SK-N-MC (cell line): ENCODE data around the gene ARFRP1.

Experiments used
- DNase-seq: peaks from one replicate; pipeline ENCODE4 v3.0.0-alpha.2; 2011; ENCODE audit warnings: low read depth, low spot score
- H3K27ac ChIP-seq: fragments of 200-600 bp; sonication (generic); 2 replicates; pipeline ENCODE4 v1.5.1; 2016; ENCODE audit warnings: mixed run types
- H3K36me3 ChIP-seq: fragments of 200-600 bp; sonication (generic); 2 replicates; pipeline ENCODE4 v1.6.1; 2017; ENCODE audit warnings: antibody characterized with exemption, low read length, mixed read lengths; ENCODE audit not compliant: insufficient read depth
- H3K4me3 ChIP-seq: fragments of 200-600 bp; sonication (generic); 2 replicates; pipeline ENCODE4 v1.5.1; 2016
- H3K9ac ChIP-seq: fragments of 200-600 bp; sonication (generic); 2 replicates; pipeline ENCODE4 v1.8.0; 2017; ENCODE audit warnings: mixed run types, mixed read lengths; ENCODE audit not compliant: insufficient read length
- H3K9me3 ChIP-seq: fragments of 200-600 bp; sonication (generic); 2 replicates; pipeline ENCODE4 v1.6.1; 2017; ENCODE audit warnings: low read depth, mild to moderate bottlenecking, antibody characterized with exemption, low read length, moderate library complexity, mixed read lengths
- EZH2 ChIP-seq: fragments of 200-600 bp; sonication (generic); IDR thresholded peaks from one replicate; pipeline ENCODE4 v1.6.1; 2017; ENCODE audit warnings: antibody characterized with exemption
- FOXP2 ChIP-seq: optimal IDR thresholded peaks from 2 replicates; pipeline ENCODE3; 2011; ENCODE audit warnings: mild to moderate bottlenecking, moderate library complexity; ENCODE audit not compliant: insufficient read depth; ENCODE audit errors: extremely low read length, control extremely low read depth
- POLR2AphosphoS5 ChIP-seq: IDR thresholded peaks from 2 replicates; pipeline ENCODE4 v1.6.1; 2012; ENCODE audit warnings: mild to moderate bottlenecking, low read depth, low read length, borderline replicate concordance

Gene ARFRP1

GRCh38 chr20:63749597-63750508, 42.1 kb upstream of the ARFRP1 start:
- Histone ChIP-seq H3K4me3 (no peak overlapping the region), H3K9me3 (no peaks in the 10 kb centered on the region), H3K9ac (no peak overlapping the region), H3K27ac (no peak overlapping the region), H3K36me3 (no peaks in the 10 kb centered on the region)
- DNase-seq: no peak
- TF ChIP-seq EZH2 (no peak), POLR2AphosphoS5 (no peak), FOXP2 (no peak)

GRCh38 chr20:63748934-63749270, 41.1 kb upstream of the ARFRP1 start:
- Histone ChIP-seq H3K9me3 (no peaks in the 10 kb centered on the region), H3K9ac (no peak overlapping the region), H3K36me3 (no peaks in the 10 kb centered on the region), H3K4me3 (no peak overlapping the region), H3K27ac (no peak overlapping the region; the same call in 1 of the 2 replicates)
- no peak for DNase-seq
- TF ChIP-seq EZH2 (no peak), POLR2AphosphoS5 (no peak), FOXP2 (no peak)

DNA sequence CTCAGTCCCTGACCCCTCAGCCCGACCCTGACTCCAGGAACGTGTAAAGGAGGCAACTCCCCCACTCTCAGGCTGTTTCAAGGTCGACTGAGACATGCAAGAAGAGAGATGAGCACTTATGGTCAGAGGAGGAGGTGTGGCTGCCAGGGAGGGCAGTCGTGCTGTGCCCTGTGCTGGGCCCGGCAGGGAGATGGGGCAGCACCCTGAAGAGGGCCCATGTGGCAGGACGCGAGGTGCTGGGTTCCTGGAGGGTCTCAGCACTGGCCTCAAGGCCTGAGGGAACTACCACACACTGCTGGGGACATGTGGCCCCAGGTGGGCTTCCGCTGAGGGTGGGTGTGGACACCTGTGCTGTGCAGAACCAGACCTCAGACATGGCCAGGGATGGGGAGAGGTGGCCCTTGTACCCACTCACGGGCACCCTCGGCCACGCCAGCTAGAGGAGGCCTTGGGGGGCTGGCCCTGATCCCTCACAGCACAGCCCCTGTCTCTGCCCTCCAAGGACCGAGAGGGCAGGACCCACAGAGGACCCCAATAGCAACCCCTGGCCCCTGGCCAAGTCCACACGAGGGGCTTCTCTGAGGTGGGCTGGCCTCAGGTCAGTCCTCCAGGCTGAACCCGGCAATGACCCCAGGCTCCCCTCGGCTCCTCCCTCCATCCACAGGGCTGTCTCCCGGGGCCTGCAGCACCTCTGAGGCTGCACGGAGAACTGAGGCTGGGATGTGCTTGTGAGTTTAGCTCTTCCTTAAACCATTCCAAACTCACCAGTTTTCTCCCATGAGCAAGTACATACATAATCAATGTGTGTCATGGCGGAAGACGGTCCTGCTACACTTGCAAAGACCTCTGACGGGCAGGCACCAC, 40.5 kb upstream of the ARFRP1 start:
- Histone ChIP-seq H3K27ac (no peak overlapping the region), H3K4me3 (no peak overlapping the region), H3K9me3 (no peaks in the 10 kb centered on the region), H3K9ac (no peak overlapping the region), H3K36me3 (no peaks in the 10 kb centered on the region)
- no peak for TF ChIP-seq FOXP2
- no peak for TF ChIP-seq EZH2
- no peak for TF ChIP-seq POLR2AphosphoS5
- DNase-seq: no peak

DNA sequence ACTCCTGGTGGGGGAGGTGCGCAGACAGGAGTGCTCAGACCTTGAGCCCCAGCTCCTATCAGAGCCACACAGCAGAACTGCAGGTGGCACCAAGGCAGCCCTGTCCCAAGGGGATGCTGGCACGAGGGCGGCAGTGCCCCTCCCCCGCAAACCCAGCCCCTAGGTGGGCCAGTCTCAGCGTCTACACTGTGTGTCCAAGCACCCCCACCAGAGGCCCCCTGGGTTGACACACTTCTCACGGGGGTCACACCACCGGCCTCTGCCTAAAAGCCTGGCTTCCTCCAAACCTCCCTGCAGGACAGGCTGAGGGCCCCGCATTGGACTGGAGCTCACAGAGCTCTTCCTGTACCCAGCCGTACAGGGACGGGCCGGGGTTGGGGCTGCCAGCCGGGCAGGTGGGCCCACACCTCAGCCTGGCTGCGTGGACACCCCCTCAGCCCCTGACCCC, 39.9 kb upstream of the ARFRP1 start:
- no peak overlapping the region for H3K9ac ChIP-seq
- no peaks in the 10 kb centered on the region for H3K9me3 ChIP-seq
- DNase-seq: no peak
- no peak overlapping the region for H3K4me3 ChIP-seq
- no peak overlapping the region for H3K27ac ChIP-seq
- no peak for TF ChIP-seq EZH2
- no peak for TF ChIP-seq POLR2AphosphoS5
- TF ChIP-seq FOXP2: no peak
- H3K36me3 ChIP-seq: no peaks in the 10 kb centered on the region

DNA sequence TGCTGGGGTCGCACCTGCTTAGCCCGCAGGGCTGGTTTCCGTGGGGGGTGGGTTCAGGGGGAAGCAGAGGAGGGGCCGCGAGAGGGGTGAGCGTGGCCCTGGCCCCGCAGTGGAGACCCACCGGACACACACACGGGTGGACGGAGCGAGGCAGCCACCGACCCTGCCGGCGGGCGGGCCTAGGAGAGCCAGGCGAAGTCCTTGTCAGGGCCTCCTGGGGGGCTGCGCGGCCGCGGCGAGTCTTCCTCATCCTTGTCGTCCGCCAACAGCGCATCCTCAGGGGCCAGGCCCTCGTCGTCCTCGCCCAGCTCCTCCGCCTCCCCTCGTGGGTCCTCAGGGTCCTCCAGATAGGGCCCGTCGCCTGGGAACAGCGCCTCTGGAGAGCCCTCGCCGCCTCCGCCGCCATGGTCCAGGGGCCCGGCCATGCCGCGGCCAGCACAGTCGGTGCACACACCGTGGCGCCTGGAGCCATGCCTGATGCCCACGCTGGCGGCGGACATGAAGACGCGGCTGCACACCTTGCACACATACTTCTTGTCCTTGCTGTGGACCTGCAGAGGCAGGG, 39.1 kb upstream of the ARFRP1 start:
- H3K4me3 ChIP-seq: no peak overlapping the region
- H3K36me3 ChIP-seq: no peaks in the 10 kb centered on the region
- no peak overlapping the region for H3K9ac ChIP-seq
- DNase-seq: no peak
- TF ChIP-seq EZH2: no peak
- no peak overlapping the region for H3K27ac ChIP-seq
- no peaks in the 10 kb centered on the region for H3K9me3 ChIP-seq

DNA sequence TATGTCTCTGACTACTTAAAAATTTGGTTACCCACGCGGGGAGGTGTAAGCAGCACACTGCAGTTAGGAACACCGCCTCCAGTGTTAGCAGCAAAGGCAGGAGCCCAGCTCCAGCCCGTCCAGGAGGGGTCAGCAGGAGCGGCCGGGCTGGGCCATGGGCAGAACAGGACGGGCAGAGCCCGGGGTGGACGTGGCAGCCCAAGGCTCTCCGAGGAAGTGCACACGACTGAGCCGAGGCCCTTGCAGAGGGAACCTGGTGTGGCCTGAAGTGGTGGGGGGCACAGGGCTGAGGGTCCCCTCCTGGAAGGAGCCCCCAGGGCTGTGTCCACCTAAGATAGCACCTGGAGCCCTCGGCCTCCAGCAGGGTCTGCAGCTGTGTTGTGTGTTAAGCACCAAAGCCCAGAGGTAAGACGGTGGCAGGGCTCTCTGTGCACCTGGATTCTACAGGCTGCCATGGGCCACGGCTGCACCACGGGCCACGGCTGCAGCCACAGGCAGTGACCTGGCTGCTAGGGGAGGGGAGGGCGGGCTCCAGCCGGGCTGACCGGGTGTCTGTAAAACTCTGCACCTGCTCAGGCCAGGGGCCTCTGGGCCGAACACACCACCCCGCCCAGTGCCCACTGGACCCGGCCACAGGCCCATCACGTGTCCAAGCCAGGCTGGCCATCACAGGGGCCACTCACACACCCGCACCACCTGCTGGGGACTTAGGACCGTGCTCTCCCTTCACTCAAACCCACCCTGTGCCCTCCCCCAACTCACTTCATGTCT, 38.4 kb upstream of the ARFRP1 start:
- H3K9me3 ChIP-seq: no peaks in the 10 kb centered on the region
- TF ChIP-seq POLR2AphosphoS5 (no peak), FOXP2 (no peak), EZH2 (no peak)
- peak overlapping the region; percentile 42; the same call in 1 of the 2 replicates for H3K27ac ChIP-seq
- no peak overlapping the region for H3K9ac ChIP-seq
- no peak overlapping the region for H3K4me3 ChIP-seq
- DNase-seq: no peak
- peaks cover 3% of the 10 kb centered on the region; the same call in 1 of the 2 replicates for H3K36me3 ChIP-seq

GRCh38 chr20:63745424-63745805, 37.6 kb upstream of the ARFRP1 start:
- H3K9me3 ChIP-seq: no peaks in the 10 kb centered on the region
- peak overlapping the region; percentile 42; the same call in 1 of the 2 replicates for H3K27ac ChIP-seq
- DNase-seq: no peak
- peaks cover 3% of the 10 kb centered on the region; the same call in 1 of the 2 replicates for H3K36me3 ChIP-seq
- TF ChIP-seq EZH2: no peak
- no peak for TF ChIP-seq POLR2AphosphoS5
- no peak for TF ChIP-seq FOXP2
- H3K4me3 ChIP-seq: no peak overlapping the region
- H3K9ac ChIP-seq: no peak overlapping the region
